ENCODE data around the gene ITPR2. TPM values are rescaled to one million over a fixed set of nuclear protein-coding genes. Genes with fewer than 3 reads are reported as not detected.
A peak's percentile ranks its signal among the peaks of the same experiment; 100 is the strongest.

ITPR2 gene
- total RNA-seq, 1 donor from 2014 or later = 74.5 TPM

- ATAC-seq (ENCODE audit: low read depth) = peak; percentile 28
- H3K4me3 Mint-ChIP-seq = peak overlapping the region; percentile 70
These were observed 13.0 kb upstream of the ITPR2 start for GRCh38 chr12:26845984-26846383.

GRCh38 chr12:26845057-26845666 is 12.2 kb upstream of the ITPR2 start:
- H3K27ac Mint-ChIP-seq = no peak overlapping the region
- H3K9me3 Mint-ChIP-seq = no peaks in the 10 kb centered on the region
- TF ChIP-seq CTCF (IDR thresholded peaks at IDR 0.05) = no peak
- DNase-seq (no peak), ATAC-seq (ENCODE audit: low read depth) (peak; percentile 37)
- H3K36me3 Mint-ChIP-seq (ENCODE audit: low read depth) = no peaks in the 10 kb centered on the region
- no peaks in the 10 kb centered on the region for H3K27me3 Mint-ChIP-seq
- CTCF ChIA-PET = interaction anchor here (0.9 to 2.0 kb wide), 7 partner anchors 9 to 185 kb away, joined by 3 to 22 read pairs (median 4); partner anchors contain the start of gene ITPR2
- POLR2A ChIA-PET = interaction anchor here (0.6 to 4.1 kb wide), 2 partner anchors 12 to 348 kb away, joined by 3 to 31 read pairs; partner anchors contain the start of gene ITPR2
- no peak overlapping the region for H3K4me3 Mint-ChIP-seq
- H3K4me1 Mint-ChIP-seq = peaks cover 20% of the 10 kb centered on the region
- intact Hi-C loops (cut with micrococcal nuclease) = loop anchor here (5.0 kb wide), 1 partner anchor 92 kb away; the partner anchor contains the start of genes FGFR1OP2 and INTS13

More at GRCh38 chr12:26845984-26846383, 13.0 kb upstream of the ITPR2 start:
- no peaks in the 10 kb centered on the region for H3K9me3 Mint-ChIP-seq
- TF ChIP-seq CTCF (IDR thresholded peaks at IDR 0.05) = no peak
- ChIA-PET CTCF (interaction anchor here (1.0 to 2.0 kb wide), 9 partner anchors 8 to 461 kb away, joined by 3 to 22 read pairs (median 4); partner anchors contain the start of genes ITPR2 and TM7SF3), POLR2A (interaction anchor here (0.6 to 4.1 kb wide), 4 partner anchors 13 to 481 kb away, joined by 3 to 31 read pairs (median 4); partner anchors contain the start of gene ITPR2)
- peaks cover 20% of the 10 kb centered on the region for H3K4me1 Mint-ChIP-seq
- peak overlapping the region; percentile 76 for H3K27ac Mint-ChIP-seq
- no peaks in the 10 kb centered on the region for H3K36me3 Mint-ChIP-seq (ENCODE audit: low read depth)
- H3K27me3 Mint-ChIP-seq = no peaks in the 10 kb centered on the region
- DNase-seq = no peak
- intact Hi-C loops (cut with micrococcal nuclease) = loop anchor here (1.0 to 5.0 kb wide), 2 partner anchors 13 to 91 kb away; partner anchors contain the start of genes FGFR1OP2, INTS13 and ITPR2

GRCh38 chr12:26843311-26843710 is 10.3 kb upstream of the ITPR2 start:
- ChIA-PET POLR2A (interaction anchor here (4.1 kb wide), 1 partner anchor 10 kb away, joined by 31 read pairs; the partner anchor contains the start of gene ITPR2), CTCF (interaction anchor here (0.9 to 1.8 kb wide), 3 partner anchors 11 to 569 kb away, joined by 3 to 8 read pairs (median 6); partner anchors contain the start of gene ITPR2)
- H3K36me3 Mint-ChIP-seq (ENCODE audit: low read depth) = no peaks in the 10 kb centered on the region
- no peak for ATAC-seq (ENCODE audit: low read depth)
- TF ChIP-seq CTCF (IDR thresholded peaks at IDR 0.05) = no peak
- DNase-seq = no peak
- no peak overlapping the region for H3K27ac Mint-ChIP-seq
- no peak overlapping the region for H3K4me3 Mint-ChIP-seq
- intact Hi-C loops (cut with micrococcal nuclease) = no loop called here
- no peaks in the 10 kb centered on the region for H3K9me3 Mint-ChIP-seq
- H3K27me3 Mint-ChIP-seq = no peaks in the 10 kb centered on the region
- H3K4me1 Mint-ChIP-seq = peaks cover 20% of the 10 kb centered on the region

GRCh38 chr12:26841085-26841484 is 8.1 kb upstream of the ITPR2 start:
- TF ChIP-seq CTCF (IDR thresholded peaks at IDR 0.05) = no peak
- POLR2A ChIA-PET = interaction anchor here (0.6 to 1.2 kb wide), 2 partner anchors 8 to 223 kb away, joined by 3 to 5 read pairs; partner anchors contain the start of gene ITPR2
- Mint-ChIP-seq H3K9me3 (no peaks in the 10 kb centered on the region), H3K27me3 (no peaks in the 10 kb centered on the region), H3K4me3 (no peak overlapping the region), H3K27ac (no peak overlapping the region), H3K4me1 (peaks cover 9% of the 10 kb centered on the region), H3K36me3 (ENCODE audit: low read depth) (no peaks in the 10 kb centered on the region)
- CTCF ChIA-PET = no interaction called here
- intact Hi-C loops (cut with micrococcal nuclease) = no loop called here
- DNase-seq (no peak), ATAC-seq (ENCODE audit: low read depth) (no peak)

- intact Hi-C loops (cut with micrococcal nuclease) = no loop called here
These were observed 6.5 kb upstream of the ITPR2 start for GRCh38 chr12:26839512-26839911.

More at GRCh38 chr12:26839512-26839911, 6.5 kb upstream of the ITPR2 start:
- Mint-ChIP-seq H3K9me3 (no peaks in the 10 kb centered on the region), H3K27ac (no peak overlapping the region), H3K4me3 (no peak overlapping the region), H3K36me3 (ENCODE audit: low read depth) (no peaks in the 10 kb centered on the region), H3K27me3 (no peaks in the 10 kb centered on the region), H3K4me1 (no peaks in the 10 kb centered on the region)
- no peak for DNase-seq
- ChIA-PET POLR2A (no interaction called here), CTCF (no interaction called here)
- no peak for TF ChIP-seq CTCF (IDR thresholded peaks at IDR 0.05)
- ATAC-seq (ENCODE audit: low read depth) = no peak

Data from activated B cell treated with CpG ODN at 0.5 μM for 24 hours (primary cell).